GM12878 (cell line): ENCODE measurements around the gene CDHR5. TPM values are rescaled to one million over a fixed set of nuclear protein-coding genes. Genes with fewer than 3 reads are reported as not detected.

ENCODE experiments used
- ATAC-seq: fragments of 200-7000 bp; cut with Tn5 transposase; 3 replicates; pipeline ENCODE4 v1.9.1; 2020; ENCODE audit warnings: mild to moderate bottlenecking, moderate library complexity
- BruUV-seq: library from RNA; stranded (reverse); fragments of 400-500 nt; replicated peaks from 2 replicates; lab custom pipeline; 2021; lab: Mats Ljungman, UMichigan
- CTCF ChIA-PET: fragments of 300-600 bp; sonication (Branson Sonifier 250); formaldehyde crosslinking; extraction: SDS; loops from one replicate; lab custom pipeline; 2021; ENCODE audit warnings: inconsistent platforms; lab: Yijun Ruan, JAX
- POLR2A ChIA-PET: fragments of 350-600 bp; formaldehyde crosslinking; extraction: SDS; loops from one replicate; lab custom pipeline; 2021; ENCODE audit warnings: inconsistent platforms; lab: Charles Lee
- RAD21 ChIA-PET: fragments of 300-600 bp; sonication (Branson Sonifier 250); formaldehyde crosslinking; loops from one replicate; lab custom pipeline; 2023; ENCODE audit warnings: antibody characterized with exemption; ENCODE audit not compliant: unreplicated experiment; lab: Charles Lee
- SMC1A ChIA-PET: fragments of 300-600 bp; sonication (Branson Sonifier 250); formaldehyde crosslinking; loops from one replicate; lab custom pipeline; 2023; ENCODE audit not compliant: unreplicated experiment, uncharacterized antibody; lab: Charles Lee
- DNase-seq: peaks from one replicate; pipeline ENCODE4 v3.0.0-alpha.2; 2011; ENCODE audit warnings: low read depth, low spot score
- FAIRE-seq: peaks from 3 replicates; lab custom pipeline; 2011; peaks lifted over from hg19 to GRCh38; lab: Jason Lieb, UNC
- H2AFZ ChIP-seq: 2 replicates; pipeline ENCODE4 v1.6.0; 2011; ENCODE audit warnings: low read depth, low read length, control low read depth; ENCODE audit not compliant: control insufficient read depth
- H3K27ac ChIP-seq: 2 replicates; pipeline ENCODE4 v1.5.1; 2011; ENCODE audit warnings: control low read depth; ENCODE audit not compliant: control insufficient read depth, insufficient read depth
- H3K27me3 ChIP-seq, 2 experiments: replicated peaks in 1 of 2; 2 replicates each; pipeline versions ENCODE4 v1.6.0 to v1.6.1; 2011; ENCODE audit warnings: low read length in 1 of 2; ENCODE audit not compliant: control insufficient read depth in 2 of 2, insufficient read depth in 2 of 2
- H3K36me3 ChIP-seq, 2 experiments: 2 replicates each; pipeline ENCODE4 v1.5.1; 2011; ENCODE audit warnings: low read length in 1 of 2; ENCODE audit not compliant: control insufficient read depth in 2 of 2, insufficient read depth in 2 of 2
- H3K4me1 ChIP-seq: 2 replicates; pipeline ENCODE4 v1.6.1; 2011; ENCODE audit warnings: mild to moderate bottlenecking, low read length, moderate library complexity, mixed read lengths; ENCODE audit not compliant: control insufficient read depth, insufficient read depth
- H3K4me2 ChIP-seq: 2 replicates; pipeline ENCODE4 v1.6.0; 2011; ENCODE audit warnings: control low read depth; ENCODE audit not compliant: control insufficient read depth, insufficient read depth
- H3K4me3 ChIP-seq: fragments of 200-600 bp; sonication (generic); 2 replicates; pipeline ENCODE4 v1.5.1; 2016
- H3K79me2 ChIP-seq: 2 replicates; pipeline ENCODE4 v1.6.0; 2011; ENCODE audit warnings: low read length; ENCODE audit not compliant: control insufficient read depth, insufficient read depth
- H3K9ac ChIP-seq: 2 replicates; pipeline ENCODE4 v1.8.0; 2011; ENCODE audit warnings: low read length, control low read depth, mixed read lengths; ENCODE audit not compliant: control insufficient read depth, insufficient read depth
- H3K9me3 ChIP-seq: replicated peaks from 3 replicates; pipeline ENCODE4 v1.5.1; 2011; ENCODE audit warnings: mild to moderate bottlenecking, low read length; ENCODE audit not compliant: control insufficient read depth, insufficient read depth
- H4K20me1 ChIP-seq: 2 replicates; pipeline ENCODE4 v1.6.0; 2011; ENCODE audit not compliant: control insufficient read depth, insufficient read depth
- ASH2L ChIP-seq: fragments of 300-600, 200-600 bp; sonication (generic); IDR thresholded peaks from 2 replicates; pipeline ENCODE4 v1.6.1; 2017; ENCODE audit warnings: low read depth, mild to moderate bottlenecking, borderline replicate concordance
- E4F1 ChIP-seq: fragments of 450-650 bp; IDR thresholded peaks from 2 replicates; pipeline ENCODE4 v1.6.1; 2018; ENCODE audit warnings: borderline replicate concordance, mild to moderate bottlenecking; ENCODE audit not compliant: partially characterized antibody
- IRF5 ChIP-seq: fragments of 450-650 bp; IDR thresholded peaks from 2 replicates; pipeline ENCODE4 v1.6.1; 2017; ENCODE audit warnings: borderline replicate concordance
- JUNB ChIP-seq: IDR thresholded peaks from 2 replicates; pipeline ENCODE4 v1.6.1; 2016; ENCODE audit warnings: antibody characterized with exemption, mild to moderate bottlenecking
- KAT2A ChIP-seq: conservative IDR thresholded peaks from 2 replicates; pipeline ENCODE4 v1.6.1; 2011; ENCODE audit warnings: low read depth, low read length; ENCODE audit not compliant: control insufficient read depth
- NRF1 ChIP-seq: conservative IDR thresholded peaks from 2 replicates; pipeline ENCODE4 v1.6.1; 2011; ENCODE audit warnings: mild to moderate bottlenecking, low read depth, low read length, improper control_type of control experiment
- RB1 ChIP-seq: fragments of 450-650 bp; formaldehyde crosslinking; IDR thresholded peaks from 2 replicates; pipeline ENCODE4 v1.6.1; 2017; ENCODE audit warnings: mild to moderate bottlenecking, borderline replicate concordance
- RELA ChIP-seq: fragments of 450-650 bp; IDR thresholded peaks from 2 replicates; pipeline ENCODE4 v1.8.0; 2014; ENCODE audit warnings: borderline replicate concordance; ENCODE audit not compliant: partially characterized antibody
- SMARCA5 ChIP-seq: fragments of 450-650 bp; IDR thresholded peaks from 2 replicates; pipeline ENCODE4 v1.6.1; 2017; ENCODE audit warnings: mild to moderate bottlenecking
- SREBF2 ChIP-seq: IDR thresholded peaks from 2 replicates; pipeline ENCODE4 v1.6.1; 2012; ENCODE audit warnings: mild to moderate bottlenecking, low read length
- WRNIP1 ChIP-seq: IDR thresholded peaks from 2 replicates; pipeline ENCODE4 v1.6.1; 2011; ENCODE audit warnings: low read depth, low read length, improper control_type of control experiment, borderline replicate concordance
- WGBS: methylation state at CpG from one replicate; pipeline ENCODE4 v1.1.6; 2016; ENCODE audit warnings: low lambda C conversion rate; ENCODE audit not compliant: insufficient replicate concordance, insufficient coverage; ENCODE audit errors: missing lambda C conversion rate; 5-methylcytosine and 5-hydroxymethylcytosine counted together
- in situ Hi-C: fragments of 300-500 bp; cut with MboI; formaldehyde crosslinking; loops from 9 replicates; pipeline ENCODE4 v1.14.3; 2018; ENCODE audit warnings: mixed read lengths
- intact Hi-C: fragments of 100-400 bp; cut with micrococcal nuclease; formaldehyde crosslinking; loops from one replicate; pipeline ENCODE4 v1.14.2; 2022; ENCODE audit not compliant: unreplicated experiment
- polyA plus RNA-seq, 11 experiments: library from polyadenylated mRNA; depleted of rRNA in 4 of 11; unstranded in 6 of 11; stranded (reverse) in 5 of 11; fragments of >200 nt; fragmentation: Nextera tagmentation in 4 of 11; fragmentation: Illumina TruSeq in 1 of 11; extraction: Ambion mirVana in 4 of 11; extraction: Trizol in 1 of 11; gene quantifications; 1 replicate in 1 of 11; 2 replicates in 10 of 11; pipeline versions ENCODE4 v1.2.1 to v1.2.3, GENCODE V29; 2011 to 2016; ENCODE audit warnings: inconsistent platforms in 2 of 11, missing spikeins in 2 of 11, low read depth in 1 of 11
- total RNA-seq, 4 experiments: library from RNA; depleted of rRNA in 3 of 4; stranded (reverse); fragments of >200 nt in 3 of 4; fragmentation: Illumina TruSeq in 1 of 4; extraction: Trizol in 1 of 4; gene quantifications; 2 replicates each; pipeline versions ENCODE4 v1.2.1 to v1.2.3, GENCODE V29; 2013 to 2021
- TF ChIP-seq, protein P1 (sequence below): fragments of 450-650 bp; IDR thresholded peaks from 2 replicates; pipeline ENCODE4 v1.6.1; 2017; ENCODE audit warnings: low read depth, mild to moderate bottlenecking, moderate library complexity
- TF ChIP-seq, protein P2 (sequence below): IDR thresholded peaks from 2 replicates; pipeline ENCODE4 v1.6.1; 2011; ENCODE audit warnings: low read depth, mild to moderate bottlenecking, low read length, moderate library complexity, borderline replicate concordance; ENCODE audit errors: extremely low read depth

The CDHR5 gene
- total and polyA plus RNA-seq, 10 of the 15 experiments (the other 5 are each of a cell fraction or from before 2014, with no cell fraction given) = 0.06 TPM; not detected in 9

DNA sequence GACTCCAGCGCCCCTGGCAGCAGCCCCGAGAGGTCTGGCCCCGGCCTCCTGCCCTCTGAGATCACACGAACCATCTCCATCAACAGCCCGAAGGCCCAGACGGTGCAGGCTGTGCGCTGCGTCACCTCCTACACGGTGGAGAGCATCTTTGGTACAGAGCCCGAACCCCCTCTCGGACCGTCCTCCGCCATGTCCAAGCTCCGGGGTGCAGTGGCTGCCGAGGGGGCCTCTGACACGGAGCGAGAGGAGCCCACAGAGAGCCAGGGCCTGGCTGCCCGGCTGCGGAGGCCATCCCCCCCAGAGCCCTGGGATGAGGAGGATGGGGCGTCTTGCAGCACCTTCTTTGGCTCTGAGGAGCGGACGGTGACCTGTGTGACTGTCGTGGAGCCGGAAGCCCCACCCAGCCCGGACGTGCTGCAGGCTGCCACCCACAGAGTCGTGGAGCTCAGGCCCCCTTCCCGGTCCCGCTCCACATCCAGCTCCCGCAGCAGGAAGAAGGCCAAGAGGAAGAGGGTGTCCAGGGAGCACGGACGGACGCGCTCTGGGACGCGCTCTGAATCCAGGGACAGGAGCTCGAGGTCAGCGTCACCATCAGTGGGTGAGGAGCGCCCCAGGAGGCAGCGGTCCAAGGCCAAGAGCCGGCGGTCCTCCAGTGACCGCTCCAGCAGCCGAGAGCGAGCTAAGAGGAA, 16.6 kb downstream of the CDHR5 start (continued):
- TF ChIP-seq NRF1 (no peak), RELA (no peak)

DNA sequence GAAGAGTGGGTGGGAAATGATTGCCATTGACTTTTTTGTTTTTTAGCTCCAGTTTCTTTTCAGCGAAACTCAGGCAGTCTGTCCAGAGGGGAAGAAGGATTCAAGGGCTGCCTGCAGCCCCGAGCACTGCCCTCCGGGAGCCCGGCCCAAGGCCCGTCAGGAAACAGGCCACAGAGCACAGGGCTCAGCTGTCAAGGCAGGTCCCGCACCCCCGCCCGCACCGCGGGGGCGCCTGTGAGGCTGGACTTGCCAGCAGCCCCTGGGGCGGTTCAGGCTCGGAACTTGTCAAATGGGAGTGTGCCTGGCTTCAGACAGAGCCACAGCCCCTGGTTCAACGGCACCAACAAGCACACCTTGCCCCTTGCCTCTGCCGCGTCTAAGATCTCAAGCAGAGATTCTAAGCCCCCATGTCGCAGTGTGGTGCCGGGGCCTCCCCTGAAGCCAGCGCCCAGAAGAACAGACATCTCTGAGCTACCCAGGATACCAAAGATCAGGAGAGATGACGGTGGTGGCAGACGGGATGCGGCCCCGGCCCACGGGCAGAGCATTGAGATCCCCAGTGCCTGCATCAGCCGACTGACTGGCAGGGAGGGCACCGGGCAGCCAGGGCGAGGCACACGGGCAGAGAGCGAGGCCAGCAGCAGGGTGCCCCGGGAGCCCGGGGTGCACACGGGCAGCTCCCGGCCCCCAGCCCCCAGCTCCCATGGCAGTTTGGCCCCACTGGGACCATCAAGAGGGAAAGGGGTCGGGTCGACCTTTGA, 17.6 kb downstream of the CDHR5 start:
- H3K4me3 ChIP-seq = no peak overlapping the region
- H4K20me1 ChIP-seq = 0 out of 2 replicates have a peak, but pooled peaks cover 1% of the 10 kb centered on the region
- H3K27me3 ChIP-seq = no peaks in the 10 kb centered on the region
- H3K9me3 ChIP-seq = no peaks in the 10 kb centered on the region
- no peak overlapping the region for H3K9ac ChIP-seq
- WGBS = 94% methylated on average over 35 of the region's 35 CpGs
- SMC1A ChIA-PET = no interaction called here
- no peaks in the 10 kb centered on the region; the same call in 1 of the 2 replicates for H3K79me2 ChIP-seq
- no peaks in the 10 kb centered on the region for H3K4me1 ChIP-seq
- TF ChIP-seq SREBF2 (no peak), KAT2A (no peak), WRNIP1 (no peak), IRF5 (no peak), E4F1 (no peak), ASH2L (no peak), SMARCA5 (no peak), JUNB (no peak), RB1 (no peak)
- TF ChIP-seq, protein P1, sequence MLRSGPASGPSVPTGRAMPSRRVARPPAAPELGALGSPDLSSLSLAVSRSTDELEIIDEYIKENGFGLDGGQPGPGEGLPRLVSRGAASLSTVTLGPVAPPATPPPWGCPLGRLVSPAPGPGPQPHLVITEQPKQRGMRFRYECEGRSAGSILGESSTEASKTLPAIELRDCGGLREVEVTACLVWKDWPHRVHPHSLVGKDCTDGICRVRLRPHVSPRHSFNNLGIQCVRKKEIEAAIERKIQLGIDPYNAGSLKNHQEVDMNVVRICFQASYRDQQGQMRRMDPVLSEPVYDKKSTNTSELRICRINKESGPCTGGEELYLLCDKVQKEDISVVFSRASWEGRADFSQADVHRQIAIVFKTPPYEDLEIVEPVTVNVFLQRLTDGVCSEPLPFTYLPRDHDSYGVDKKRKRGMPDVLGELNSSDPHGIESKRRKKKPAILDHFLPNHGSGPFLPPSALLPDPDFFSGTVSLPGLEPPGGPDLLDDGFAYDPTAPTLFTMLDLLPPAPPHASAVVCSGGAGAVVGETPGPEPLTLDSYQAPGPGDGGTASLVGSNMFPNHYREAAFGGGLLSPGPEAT = no peak
- TF ChIP-seq, protein P2, sequence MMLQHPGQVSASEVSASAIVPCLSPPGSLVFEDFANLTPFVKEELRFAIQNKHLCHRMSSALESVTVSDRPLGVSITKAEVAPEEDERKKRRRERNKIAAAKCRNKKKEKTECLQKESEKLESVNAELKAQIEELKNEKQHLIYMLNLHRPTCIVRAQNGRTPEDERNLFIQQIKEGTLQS = no peak
- TF ChIP-seq, all 136 proteins: peak for 0
- BruUV-seq = no TSS peak
- ChIA-PET POLR2A (interaction anchor here (0.6 kb wide), 1 partner anchor 9 kb away, joined by 3 read pairs; no protein-coding TSS in a partner anchor), RAD21 (no interaction called here), CTCF (no interaction called here)
- Histone ChIP-seq H2AFZ (no peak overlapping the region), H3K36me3 (peaks cover 16 to 66% of the 10 kb centered on the region in 2 experiments; a peak in 3 of 4 replicates), H3K4me2 (no peak overlapping the region), H3K27ac (no peak overlapping the region)
- intact Hi-C loops = no loop called here
- FAIRE-seq = no peak
- ATAC-seq = no peak
- no peak for DNase-seq
- in situ Hi-C loops = no loop called here
